PC-3 (cell line): ENCODE results near the gene SPINK1. TPM values are rescaled to one million over a fixed set of nuclear protein-coding genes. Genes with fewer than 3 reads are reported as not detected.
A peak's percentile ranks its signal among the peaks of the same experiment; 100 is the strongest.

Source experiments
- ATAC-seq: fragments of 200-7000 bp; cut with Tn5 transposase; 2 replicates; pipeline ENCODE4 v1.9.1; 2020; ENCODE audit warnings: mild to moderate bottlenecking, moderate library complexity
- BruUV-seq: library from RNA; stranded (reverse); fragments of 400-500 nt; replicated peaks from 2 replicates; lab custom pipeline; 2021; lab: Mats Ljungman, UMichigan
- CTCF ChIA-PET: fragments of 300-600 bp; sonication (Branson Sonifier 250); formaldehyde crosslinking; loops from one replicate; lab custom pipeline; 2022; ENCODE audit warnings: antibody characterized with exemption; lab: Charles Lee
- POLR2A ChIA-PET: fragments of 300-600 bp; sonication (Branson Sonifier 250); formaldehyde crosslinking; loops from one replicate; lab custom pipeline; 2022; ENCODE audit warnings: antibody characterized with exemption; ENCODE audit not compliant: unreplicated experiment; lab: Charles Lee
- DNase-seq: peaks from one replicate; pipeline ENCODE4 v3.0.0-alpha.2; 2015
- H2AFZ ChIP-seq: fragments of 300-600 bp; sonication (generic); 2 replicates; pipeline ENCODE4 v1.6.0; 2016; ENCODE audit warnings: antibody characterized with exemption, low read length
- H3F3A ChIP-seq: fragments of 300-600 bp; sonication (generic); one replicate; pipeline ENCODE4 v1.6.0; 2017; ENCODE audit warnings: antibody characterized with exemption, low read length, control low read depth, mild to moderate bottlenecking; ENCODE audit not compliant: unreplicated experiment
- H3K27ac ChIP-seq: fragments of 300-600 bp; sonication (generic); 2 replicates; pipeline ENCODE4 v1.5.1; 2016; ENCODE audit warnings: mild to moderate bottlenecking, low read length
- H3K27me3 ChIP-seq: fragments of 300-600 bp; sonication (generic); 2 replicates; pipeline ENCODE4 v1.6.1; 2016; ENCODE audit warnings: low read length, mixed read lengths
- H3K36me3 ChIP-seq: fragments of 300-600 bp; sonication (generic); 2 replicates; pipeline ENCODE4 v1.6.1; 2016; ENCODE audit warnings: low read depth, mixed run types, low read length, mixed read lengths
- H3K4me1 ChIP-seq: fragments of 300-600 bp; sonication (generic); 2 replicates; pipeline ENCODE4 v1.5.1; 2016; ENCODE audit warnings: low read length; ENCODE audit not compliant: insufficient read depth
- H3K4me2 ChIP-seq: fragments of 300-600 bp; sonication (generic); 2 replicates; pipeline ENCODE4 v1.6.0; 2016; ENCODE audit warnings: low read length
- H3K4me3 ChIP-seq: fragments of 300-600 bp; sonication (generic); 2 replicates; pipeline ENCODE4 v1.5.1; 2016; ENCODE audit warnings: mild to moderate bottlenecking, low read length, mixed read lengths
- H3K79me2 ChIP-seq: fragments of 300-600 bp; sonication (generic); 2 replicates; pipeline ENCODE4 v1.6.1; 2017; ENCODE audit warnings: low read length, mixed read lengths
- H3K9ac ChIP-seq: fragments of 300-600 bp; sonication (generic); 2 replicates; pipeline ENCODE4 v1.6.0; 2016; ENCODE audit warnings: mild to moderate bottlenecking, low read length
- H3K9me2 ChIP-seq: fragments of 300-600 bp; sonication (generic); replicated peaks from 2 replicates; pipeline ENCODE4 v1.6.1; 2016; ENCODE audit warnings: mixed run types, low read length, mixed read lengths
- H3K9me3 ChIP-seq: fragments of 300-600 bp; sonication (generic); 2 replicates; pipeline ENCODE4 v1.6.1; 2016; ENCODE audit warnings: low read length, mixed read lengths
- H4K20me1 ChIP-seq: fragments of 300-600 bp; sonication (generic); 2 replicates; pipeline ENCODE4 v1.6.1; 2016; ENCODE audit warnings: low read length, mixed read lengths
- CTCF ChIP-seq: fragments of 300-600 bp; sonication (generic); conservative IDR thresholded peaks from 2 replicates; pipeline ENCODE4 v1.5.1; 2017; ENCODE audit warnings: antibody characterized with exemption, low read depth, mild to moderate bottlenecking, low read length
- EZH2 ChIP-seq: fragments of 300-600 bp; sonication (generic); IDR thresholded peaks from one replicate; pipeline ENCODE4 v1.6.1; 2017; ENCODE audit warnings: antibody characterized with exemption, mild to moderate bottlenecking, low read length; ENCODE audit not compliant: unreplicated experiment
- EZH2phosphoT487 ChIP-seq: fragments of 300-600 bp; sonication (generic); IDR thresholded peaks from 2 replicates; pipeline ENCODE4 v1.6.1; 2018; ENCODE audit warnings: mild to moderate bottlenecking, antibody characterized with exemption, low read length, borderline replicate concordance
- intact Hi-C: fragments of 100-400 bp; cut with micrococcal nuclease; formaldehyde crosslinking; loops from 2 replicates; pipeline ENCODE4 v1.9.0; 2023
- total RNA-seq: library from RNA; depleted of rRNA; stranded (reverse); fragments of >200 nt; gene quantifications from 2 replicates; pipeline ENCODE4 v1.2.3, GENCODE V29; 2014

The SPINK1 gene
- total RNA-seq, 1 experiment from 2014 or later = not detected

GRCh38 chr5:147842869-147843268 is 11.4 kb upstream of the SPINK1 start:
- Histone ChIP-seq H3K4me3 (no peak overlapping the region), H3K4me2 (no peak overlapping the region), H3K9ac (no peak overlapping the region), H3K4me1 (no peaks in the 10 kb centered on the region), H2AFZ (no peak overlapping the region), H3F3A (no peaks in the 10 kb centered on the region), H3K27me3 (no peaks in the 10 kb centered on the region), H3K27ac (no peak overlapping the region), H3K36me3 (no peaks in the 10 kb centered on the region), H4K20me1 (no peaks in the 10 kb centered on the region), H3K9me3 (no peaks in the 10 kb centered on the region), H3K79me2 (no peaks in the 10 kb centered on the region), H3K9me2 (no peaks in the 10 kb centered on the region)
- no TSS peak for BruUV-seq
- ATAC-seq (no peak), DNase-seq (no peak)
- ChIA-PET CTCF (no interaction called here), POLR2A (no interaction called here)
- intact Hi-C loops = no loop called here
- no peak for TF ChIP-seq EZH2
- no peak for TF ChIP-seq CTCF
- no peak for TF ChIP-seq EZH2phosphoT487

- Histone ChIP-seq H3K4me1 (peaks cover 23% of the 10 kb centered on the region), H3K27me3 (no peaks in the 10 kb centered on the region), H3K9ac (no peak overlapping the region), H3F3A (no peaks in the 10 kb centered on the region), H4K20me1 (no peaks in the 10 kb centered on the region), H3K79me2 (no peaks in the 10 kb centered on the region), H3K9me2 (no peaks in the 10 kb centered on the region), H3K4me2 (peak overlapping the region; percentile 37; the same call in 1 of the 2 replicates), H3K36me3 (no peaks in the 10 kb centered on the region), H3K4me3 (no peak overlapping the region), H2AFZ (no peak overlapping the region), H3K9me3 (no peaks in the 10 kb centered on the region), H3K27ac (no peak overlapping the region)
- DNase-seq (no peak), ATAC-seq (no peak)
- BruUV-seq = no TSS peak
- CTCF ChIA-PET = no interaction called here
- TF ChIP-seq EZH2 (no peak), EZH2phosphoT487 (no peak), CTCF (no peak)
- POLR2A ChIA-PET = no interaction called here
- intact Hi-C loops = no loop called here
Observed at GRCh38 chr5:147836439-147836838, 5.0 kb upstream of the SPINK1 start.

GRCh38 chr5:147835386-147835798 is 3.9 kb upstream of the SPINK1 start:
- CTCF ChIA-PET = no interaction called here
- Histone ChIP-seq H3K9me3 (no peaks in the 10 kb centered on the region), H3K9me2 (no peaks in the 10 kb centered on the region), H3K27ac (peak overlapping the region; percentile 12), H3K79me2 (no peaks in the 10 kb centered on the region), H3K9ac (no peak overlapping the region), H3K4me1 (peaks cover 23% of the 10 kb centered on the region), H2AFZ (no peak overlapping the region), H3K4me3 (no peak overlapping the region), H3F3A (no peaks in the 10 kb centered on the region), H3K4me2 (peak overlapping the region; percentile 37), H3K36me3 (no peaks in the 10 kb centered on the region), H3K27me3 (no peaks in the 10 kb centered on the region), H4K20me1 (no peaks in the 10 kb centered on the region)
- intact Hi-C loops = loop anchor here (1.0 to 2.0 kb wide), 3 partner anchors 38 to 269 kb away; no protein-coding TSS in a partner anchor
- POLR2A ChIA-PET = no interaction called here
- DNase-seq = peak; percentile 97
- peak; percentile 98 for ATAC-seq
- TF ChIP-seq CTCF = no peak
- TF ChIP-seq EZH2phosphoT487 = no peak
- no peak for TF ChIP-seq EZH2
- no TSS peak for BruUV-seq
